Muscle of leg (tissue), 11 donors: ENCODE results near the gene VMAC. TPM values are rescaled to one million over a fixed set of nuclear protein-coding genes. Genes with fewer than 3 reads are reported as not detected.
A peak's percentile ranks its signal among the peaks of the same experiment; 100 is the strongest.

Source experiments
- DNase-seq: peaks from one replicate; pipeline ENCODE4 v3.0.0; 2013
- H3K27ac ChIP-seq: one replicate; pipeline ENCODE4 v1.5.1; 2013; ENCODE audit warnings: mild to moderate bottlenecking, low read length, control low read depth
- H3K27me3 ChIP-seq: one replicate; pipeline ENCODE4 v1.6.1; 2013; ENCODE audit warnings: low read length; ENCODE audit not compliant: control insufficient read depth, insufficient read depth
- H3K36me3 ChIP-seq: one replicate; pipeline ENCODE4 v1.6.1; 2013; ENCODE audit warnings: low read length; ENCODE audit not compliant: control insufficient read depth, insufficient read depth
- H3K4me1 ChIP-seq: one replicate; pipeline ENCODE4 v1.6.1; 2013; ENCODE audit warnings: low read length; ENCODE audit not compliant: control insufficient read depth, insufficient read depth
- H3K4me3 ChIP-seq: one replicate; pipeline ENCODE4 v1.5.1; 2013; ENCODE audit warnings: low read length, control low read depth
- H3K9me3 ChIP-seq: replicated peaks from 2 replicates; pipeline ENCODE4 v1.6.1; 2013; ENCODE audit warnings: low read depth, low read length; ENCODE audit not compliant: control insufficient read depth
- WGBS: methylation state at CpG from one replicate; pipeline ENCODE4 v1.1.5; 2013; ENCODE audit warnings: missing lambda C conversion rate; ENCODE audit not compliant: insufficient coverage; 5-methylcytosine and 5-hydroxymethylcytosine counted together
- polyA plus RNA-seq, 8 donors: library from polyadenylated mRNA; unstranded; fragments of 120-200 nt; gene quantifications; one replicate each; pipeline versions ENCODE4 v1.2.1 to v1.2.3, GENCODE V29; 2013; ENCODE audit warnings: inconsistent platforms in 1 of 8, low replicate concordance in 1 of 8; ENCODE audit not compliant: insufficient read length in 8 of 8, insufficient read depth in 1 of 8
- total RNA-seq: library from RNA; stranded (reverse); fragments of 120-200 nt; gene quantifications from one replicate; pipeline ENCODE4 v1.2.4, GENCODE V29; 2013

Gene VMAC
- total and polyA plus RNA-seq, 9 donors: 2.0 to 4.5 (median 3.6) TPM

- Histone ChIP-seq H3K4me3 (peak overlapping the region; percentile 58), H3K36me3 (peaks cover 13% of the 10 kb centered on the region), H3K9me3 (no peaks in the 10 kb centered on the region), H3K4me1 (peaks cover 17% of the 10 kb centered on the region), H3K27me3 (no peaks in the 10 kb centered on the region), H3K27ac (peak overlapping the region; percentile 64)
- WGBS: 54% methylated on average over 14 of the region's 31 CpGs
- DNase-seq: no peak
Observed at GRCh38 chr19:5905114-5905778, 574 bp downstream of the VMAC start.

DNA sequence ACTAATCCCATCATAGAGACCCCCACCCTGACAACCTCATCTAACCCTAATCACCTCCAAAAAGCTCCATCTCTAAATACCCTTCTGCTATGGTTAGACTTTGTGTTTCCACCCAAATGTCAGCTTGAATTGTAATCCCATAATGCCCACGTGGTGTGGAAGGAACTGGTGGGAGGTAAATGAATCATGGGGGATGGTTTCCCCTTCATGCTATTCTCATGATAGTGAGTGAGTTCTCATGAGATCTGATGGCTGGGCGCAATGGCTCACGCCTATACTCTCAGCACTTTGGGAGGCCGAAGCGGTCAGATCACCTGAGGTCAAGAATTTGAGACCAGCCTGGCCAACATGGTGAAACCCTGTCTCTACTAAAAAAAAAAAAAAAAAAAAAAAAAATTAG lies 2.6 kb downstream of the VMAC start:
- H3K4me3 ChIP-seq: no peak overlapping the region
- 50% methylated on average over 1 of the region's 5 CpGs for WGBS
- H3K27ac ChIP-seq: no peak overlapping the region
- H3K36me3 ChIP-seq: peaks cover 6% of the 10 kb centered on the region
- no peaks in the 10 kb centered on the region for H3K9me3 ChIP-seq
- peaks cover 17% of the 10 kb centered on the region for H3K4me1 ChIP-seq
- DNase-seq: no peak
- no peaks in the 10 kb centered on the region for H3K27me3 ChIP-seq

DNA sequence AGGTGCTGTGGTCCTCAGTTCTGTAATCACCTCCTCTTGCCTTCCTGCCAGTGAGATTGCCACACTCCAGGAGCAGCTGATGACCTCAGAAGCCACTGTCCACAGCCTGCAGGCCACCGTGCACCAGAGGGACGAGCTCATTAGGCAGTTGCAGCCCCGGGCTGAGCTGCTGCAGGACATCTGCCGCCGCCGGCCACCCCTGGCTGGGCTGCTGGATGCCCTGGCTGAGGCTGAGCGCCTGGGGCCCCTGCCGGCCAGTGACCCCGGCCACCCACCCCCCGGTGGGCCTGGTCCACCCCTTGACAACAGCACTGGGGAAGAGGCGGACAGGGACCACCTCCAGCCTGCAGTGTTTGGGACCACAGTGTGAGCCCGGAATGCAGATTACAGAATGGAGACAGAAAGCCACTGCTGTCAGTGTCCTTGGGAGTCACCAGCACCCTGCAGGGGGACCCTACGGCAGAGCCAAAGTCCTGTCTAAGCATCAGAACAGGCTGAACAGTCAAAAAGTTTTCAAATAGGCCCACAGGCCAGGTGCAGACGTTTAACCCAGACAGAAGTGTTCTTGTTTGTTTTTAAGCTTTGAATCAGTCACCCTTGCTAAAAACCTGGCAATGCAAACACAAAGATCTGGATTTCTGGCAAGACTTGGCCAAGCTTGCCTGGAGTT lies 4.2 kb downstream of the VMAC start:
- H3K27ac ChIP-seq: no peak overlapping the region
- peaks cover 8% of the 10 kb centered on the region for H3K4me1 ChIP-seq
- H3K4me3 ChIP-seq: no peak overlapping the region
- peaks cover 9% of the 10 kb centered on the region for H3K36me3 ChIP-seq
- no peaks in the 10 kb centered on the region for H3K27me3 ChIP-seq
- WGBS: 76% methylated on average over 14 of the region's 14 CpGs
- no peaks in the 10 kb centered on the region for H3K9me3 ChIP-seq
- no peak for DNase-seq

- Histone ChIP-seq H3K4me1 (peaks cover 12% of the 10 kb centered on the region), H3K36me3 (peaks cover 24% of the 10 kb centered on the region), H3K4me3 (no peak overlapping the region), H3K9me3 (no peaks in the 10 kb centered on the region), H3K27me3 (no peaks in the 10 kb centered on the region), H3K27ac (no peak overlapping the region)
- DNase-seq: no peak
- no CpG with 5 or more reads among the region's 1 CpG for WGBS
Observed at GRCh38 chr19:5910638-5910907, 5.9 kb downstream of the VMAC start.

DNA sequence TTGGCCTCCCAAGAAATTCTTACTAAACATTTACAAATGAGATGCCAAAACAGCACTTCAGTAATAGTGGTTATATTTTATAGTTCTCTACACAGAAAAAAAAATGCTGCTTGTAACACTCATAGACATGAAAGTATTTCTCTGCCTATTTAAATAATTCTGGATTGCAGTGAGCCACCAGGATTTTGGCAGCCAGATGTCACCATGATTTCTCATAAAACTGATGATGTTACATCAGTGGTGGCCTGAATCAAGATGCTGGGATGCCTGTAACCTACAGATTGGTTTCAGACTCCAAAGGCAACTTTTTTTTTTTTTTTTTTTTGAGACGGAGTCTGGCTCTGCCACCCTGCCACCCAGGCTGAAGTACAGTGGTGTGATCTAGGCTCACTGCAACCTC lies 6.7 kb downstream of the VMAC start:
- Histone ChIP-seq H3K4me1 (peaks cover 14% of the 10 kb centered on the region), H3K4me3 (no peak overlapping the region), H3K27me3 (no peaks in the 10 kb centered on the region), H3K36me3 (peaks cover 32% of the 10 kb centered on the region), H3K9me3 (no peaks in the 10 kb centered on the region), H3K27ac (no peak overlapping the region)
- DNase-seq: no peak
- WGBS: no CpG with 5 or more reads among the region's 1 CpG

GRCh38 chr19:5913739-5914357 lies 9.2 kb downstream of the VMAC start, which contains the start of gene CAPS:
TSS of gene CAPS (plus strand) at chr19:5914254. CDS start at chr19:5914407, 153 bp downstream.
- H3K36me3 ChIP-seq: peaks cover 55% of the 10 kb centered on the region
- no peak for DNase-seq
- WGBS: 73% methylated on average over 10 of the region's 10 CpGs
- H3K27me3 ChIP-seq: no peaks in the 10 kb centered on the region
- peaks cover 18% of the 10 kb centered on the region for H3K4me1 ChIP-seq
- H3K27ac ChIP-seq: no peak within 1 kb of the TSS
- H3K9me3 ChIP-seq: no peaks in the 10 kb centered on the region
- no peak within 1 kb of the TSS for H3K4me3 ChIP-seq

- WGBS: 70% methylated on average over 15 of the region's 22 CpGs
- Histone ChIP-seq H3K27ac (no peak overlapping the region), H3K9me3 (no peaks in the 10 kb centered on the region), H3K36me3 (peaks cover 60% of the 10 kb centered on the region), H3K4me1 (peaks cover 18% of the 10 kb centered on the region), H3K27me3 (no peaks in the 10 kb centered on the region), H3K4me3 (no peak overlapping the region)
- no peak for DNase-seq
Observed at GRCh38 chr19:5914358-5914774, 9.7 kb downstream of the VMAC start.

- Histone ChIP-seq H3K9me3 (no peaks in the 10 kb centered on the region), H3K4me1 (peaks cover 18% of the 10 kb centered on the region), H3K36me3 (peaks cover 60% of the 10 kb centered on the region), H3K27me3 (no peaks in the 10 kb centered on the region), H3K4me3 (no peak overlapping the region), H3K27ac (no peak overlapping the region)
- peak; percentile 53 for DNase-seq
- 74% methylated on average over 28 of the region's 42 CpGs for WGBS
Observed at GRCh38 chr19:5914946-5915781, 10.5 kb downstream of the VMAC start.

DNA sequence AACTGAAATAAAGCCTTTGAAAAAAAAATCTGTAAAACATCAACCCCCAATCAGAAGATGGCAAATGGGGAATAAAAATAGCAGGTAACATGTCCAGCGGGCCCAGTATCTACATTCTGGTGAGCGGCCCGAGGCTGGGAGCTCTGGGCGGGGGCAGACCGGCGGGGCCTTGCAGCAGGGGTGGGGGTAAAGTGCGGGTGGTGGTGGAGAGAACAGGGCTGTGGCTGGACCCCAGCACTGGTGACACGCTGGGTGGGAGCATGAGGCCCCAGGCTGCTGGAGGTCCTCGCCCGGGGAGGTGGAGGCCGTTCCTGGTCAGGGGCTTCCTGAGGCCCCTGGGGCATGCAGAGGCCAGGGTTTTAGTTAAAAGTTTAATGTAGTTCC lies 11.1 kb downstream of the VMAC start:
- DNase-seq: no peak
- Histone ChIP-seq H3K4me1 (peaks cover 18% of the 10 kb centered on the region), H3K27me3 (no peaks in the 10 kb centered on the region), H3K27ac (no peak overlapping the region), H3K36me3 (peaks cover 62% of the 10 kb centered on the region), H3K9me3 (no peaks in the 10 kb centered on the region), H3K4me3 (no peak overlapping the region)
- 62% methylated on average over 7 of the region's 11 CpGs for WGBS

GRCh38 chr19:5916181-5916708 lies 11.6 kb downstream of the VMAC start:
- no peaks in the 10 kb centered on the region for H3K9me3 ChIP-seq
- peak; percentile 81 for DNase-seq
- no peaks in the 10 kb centered on the region for H3K27me3 ChIP-seq
- H3K4me3 ChIP-seq: no peak overlapping the region
- peaks cover 66% of the 10 kb centered on the region for H3K36me3 ChIP-seq
- peaks cover 18% of the 10 kb centered on the region for H3K4me1 ChIP-seq
- 39% methylated on average over 11 of the region's 14 CpGs for WGBS
- H3K27ac ChIP-seq: peak overlapping the region; percentile 3
